Fibroblast of skin of scalp (primary cell): ENCODE data around the gene NMT1.

Experiments used
- DNase-seq: peaks from one replicate; pipeline ENCODE4 v3.0.0-alpha.2; 2013

The NMT1 gene

DNA sequence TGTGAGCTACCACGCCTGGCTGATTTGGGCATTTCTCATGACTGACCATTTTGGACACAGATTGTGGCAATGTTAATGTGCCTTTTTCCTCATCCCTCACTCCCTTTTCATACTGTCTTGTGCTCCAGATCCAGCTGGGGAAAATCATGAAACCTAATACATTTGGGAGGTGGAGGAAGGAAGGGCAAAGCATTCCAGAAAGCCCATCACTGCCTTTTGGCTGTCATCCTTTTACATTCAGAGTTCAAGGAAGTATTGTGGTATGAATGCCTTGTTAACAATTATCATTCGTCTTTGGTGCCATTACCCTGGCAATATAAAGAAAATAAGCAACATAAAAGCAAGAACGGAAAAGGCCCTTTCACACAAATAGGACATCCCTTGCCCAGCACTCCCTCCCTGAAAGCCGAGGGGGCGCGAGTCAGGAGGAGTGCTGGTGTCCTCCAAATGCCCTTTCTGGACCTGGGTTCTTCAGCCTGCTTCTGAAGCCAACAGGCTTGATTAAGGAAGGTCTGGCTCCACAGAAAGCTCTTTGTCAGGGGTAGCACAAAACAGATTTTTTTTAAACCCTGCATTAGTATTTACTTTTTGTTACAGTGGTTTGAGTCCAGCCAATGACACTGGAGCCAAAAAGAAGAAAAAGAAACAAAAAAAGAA, 20.1 kb downstream of the NMT1 start:
- DNase-seq, result no peak

DNA sequence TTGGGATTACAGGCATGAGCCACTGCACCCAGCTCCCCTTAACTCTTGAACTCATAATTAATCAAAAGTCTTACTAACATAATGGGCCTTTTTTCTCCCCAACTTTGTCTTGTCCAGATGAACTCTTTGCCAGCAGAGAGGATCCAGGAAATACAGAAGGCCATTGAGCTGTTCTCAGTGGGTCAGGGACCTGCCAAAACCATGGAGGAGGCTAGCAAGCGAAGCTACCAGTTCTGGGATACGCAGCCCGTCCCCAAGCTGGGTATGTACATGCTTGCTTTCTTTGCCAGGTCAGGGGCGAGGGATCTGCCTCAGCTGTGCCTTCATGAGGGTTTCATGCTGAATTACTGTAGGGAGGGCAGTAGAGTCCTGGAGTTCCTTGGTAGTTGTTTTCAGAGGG, 25.3 kb downstream of the NMT1 start:
- no peak for DNase-seq

DNA sequence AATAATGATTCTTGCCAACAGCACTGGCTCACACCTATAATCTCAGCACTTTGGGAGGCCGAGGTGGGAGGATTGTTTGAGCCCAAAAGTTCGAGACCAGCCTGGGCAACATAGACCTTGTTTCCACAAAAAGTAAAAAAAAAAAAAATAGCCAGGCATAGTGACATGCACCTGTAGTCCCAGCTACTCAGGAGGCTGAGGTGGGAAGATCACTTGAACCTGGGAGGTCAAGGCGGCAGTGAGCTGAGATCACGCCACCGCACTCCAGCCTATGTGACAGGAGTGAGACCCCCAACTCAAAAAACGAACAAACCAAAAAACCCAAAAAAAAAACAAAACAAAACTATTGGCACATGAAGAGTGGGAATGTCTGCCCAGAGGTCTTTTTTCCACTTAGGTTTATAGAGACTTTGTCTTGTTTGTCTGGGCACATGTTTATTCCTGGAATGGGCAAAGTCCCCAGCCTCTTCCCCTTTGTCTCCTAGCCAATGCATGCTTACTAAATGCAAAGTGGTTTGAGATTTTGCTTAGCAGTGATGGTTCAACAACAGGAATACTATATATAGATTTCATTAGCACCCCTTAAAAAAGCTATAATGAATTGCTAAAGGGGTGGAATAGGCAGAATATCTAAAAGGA, 25.9 kb downstream of the NMT1 start:
- DNase-seq, result no peak

DNA sequence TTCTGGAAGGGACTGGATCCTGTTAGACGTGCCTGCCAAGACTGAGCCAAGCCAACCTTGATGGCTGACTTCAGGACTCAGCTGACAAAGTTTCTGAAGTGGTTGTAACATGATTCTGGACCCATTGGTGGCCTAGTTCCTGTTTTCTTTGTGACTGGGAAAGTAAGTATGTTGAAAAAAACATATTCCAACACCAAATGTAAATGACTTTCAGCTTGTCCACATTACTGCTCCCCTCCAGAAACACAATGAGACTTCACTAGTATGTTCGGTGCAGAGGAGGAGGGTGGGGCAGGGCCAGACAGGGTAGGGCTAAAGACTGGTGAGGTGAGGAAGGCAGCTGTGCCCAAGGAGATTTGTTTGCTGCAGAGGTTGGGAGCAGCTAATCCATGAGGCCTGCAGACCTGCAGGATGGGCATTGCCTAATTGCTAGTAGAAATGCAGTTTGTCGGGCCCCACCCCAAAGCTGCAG, 26.4 kb downstream of the NMT1 start:
- DNase-seq, result peak; percentile 67

DNA sequence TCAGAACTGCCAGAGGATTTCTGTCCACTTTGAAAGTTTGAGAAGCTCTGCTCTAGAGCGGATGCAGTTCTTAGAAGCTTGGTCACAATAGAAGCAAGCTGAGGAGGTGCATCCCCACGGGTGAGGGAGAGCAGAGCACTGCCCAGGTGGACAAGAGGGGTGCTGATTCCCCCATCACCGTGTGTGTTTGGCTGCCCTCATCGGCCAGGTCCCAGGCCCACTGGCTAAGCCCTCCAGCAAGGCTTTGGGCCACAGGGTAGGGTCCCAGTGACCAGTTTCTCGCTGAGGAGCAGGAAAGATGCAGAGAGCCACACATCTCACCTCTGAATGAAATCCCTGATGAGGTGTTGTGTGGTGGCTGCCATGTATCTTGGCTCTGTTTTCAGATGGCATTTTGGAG, 26.9 kb downstream of the NMT1 start:
- DNase-seq, result no peak

DNA sequence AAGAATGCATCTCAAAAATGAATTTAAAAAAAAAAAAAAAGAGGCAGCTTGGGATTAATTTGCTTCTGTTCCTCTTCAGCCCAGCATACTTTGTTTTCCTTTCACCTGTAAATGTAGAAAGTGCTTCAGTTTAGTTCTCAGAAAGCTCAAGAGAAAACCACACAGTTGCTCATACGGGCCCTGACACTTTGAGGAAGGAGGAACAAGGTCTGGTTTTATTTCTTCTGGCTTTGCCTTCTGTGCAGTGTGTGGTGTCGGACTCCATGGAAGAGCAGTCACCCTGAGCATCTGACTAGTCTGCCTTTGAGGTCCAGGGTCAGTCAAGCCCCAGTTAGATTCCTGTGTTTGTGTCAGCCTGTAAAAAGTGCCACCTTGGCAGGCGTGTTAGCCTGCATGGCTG, 27.6 kb downstream of the NMT1 start:
- DNase-seq, result no peak

DNA sequence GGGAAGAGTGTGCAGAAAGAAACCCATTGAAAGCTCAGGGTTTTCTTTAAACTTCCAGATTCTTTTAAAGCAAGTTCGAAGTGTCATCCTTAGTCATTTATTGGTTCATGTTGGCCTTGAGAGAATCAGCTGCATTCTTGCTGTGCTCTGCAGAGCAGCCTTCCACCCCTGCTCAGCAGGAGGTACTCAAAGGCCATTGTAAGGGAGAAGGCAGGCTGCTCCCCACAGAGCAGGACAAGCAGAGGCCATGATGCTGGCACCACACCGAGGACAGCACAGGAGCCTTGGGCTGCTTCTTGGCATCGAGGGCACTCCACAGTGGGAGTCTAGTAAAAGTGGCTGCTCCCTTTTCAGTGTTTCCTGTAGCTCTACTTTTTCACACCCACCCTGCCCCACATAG, 29.6 kb downstream of the NMT1 start:
- peak; percentile 55 for DNase-seq

DNA sequence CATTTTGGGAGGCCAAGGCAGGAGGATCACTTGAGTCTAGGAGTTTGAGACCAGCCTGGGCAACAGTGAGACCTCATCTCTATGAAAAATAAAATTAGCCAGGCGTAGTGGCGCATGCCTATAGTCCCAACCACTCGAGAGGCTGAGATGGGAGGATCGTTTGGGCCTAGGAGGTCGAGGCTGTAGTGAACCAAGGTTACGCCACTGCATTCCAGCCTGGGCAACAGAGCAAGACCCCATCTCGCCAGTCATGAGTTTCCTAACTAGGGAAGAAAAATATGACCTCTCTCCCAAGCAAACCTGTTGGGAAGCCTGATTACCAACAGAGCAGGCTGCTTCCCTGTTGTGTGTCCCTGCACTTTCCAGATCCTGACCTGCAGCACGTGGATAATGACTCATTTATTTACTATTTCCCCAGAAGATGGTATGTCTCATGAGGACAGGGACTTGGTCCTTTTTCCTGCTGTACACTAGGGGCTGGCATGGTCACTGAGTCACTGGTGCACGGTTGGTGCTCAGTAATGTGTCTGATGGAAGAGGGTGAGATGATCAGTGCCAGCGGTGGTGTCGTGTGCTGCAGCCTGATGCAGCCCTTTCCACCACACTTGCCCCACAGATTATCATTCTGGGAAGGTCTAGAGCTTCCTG, 30.8 kb downstream of the NMT1 start:
- peak; percentile 31 for DNase-seq

DNA sequence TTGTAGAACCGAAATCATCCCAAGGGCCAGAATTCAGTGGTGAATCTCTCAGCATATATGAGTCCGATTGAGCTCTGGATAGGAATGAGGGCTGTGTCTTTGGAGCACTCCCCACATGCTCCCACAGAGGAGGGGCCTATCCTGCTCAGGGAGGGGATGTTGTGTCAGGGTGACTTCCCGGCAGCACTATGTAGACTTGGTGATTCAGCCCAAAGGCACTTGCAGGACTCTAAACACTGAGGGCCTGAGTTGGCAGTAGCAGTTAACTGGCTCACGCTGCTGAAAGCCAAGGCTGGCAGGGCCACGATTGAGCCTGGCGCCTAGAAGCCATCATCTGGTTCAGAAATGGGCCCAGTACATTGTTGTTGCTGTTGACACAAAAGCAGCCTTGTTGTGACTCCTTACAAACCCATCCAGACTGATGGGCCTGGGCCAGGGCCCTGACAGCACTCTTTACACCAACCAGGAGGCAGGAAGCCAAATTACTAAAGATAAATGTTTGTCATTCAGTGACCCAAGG, 31.9 kb downstream of the NMT1 start:
- peak; percentile 98 for DNase-seq

DNA sequence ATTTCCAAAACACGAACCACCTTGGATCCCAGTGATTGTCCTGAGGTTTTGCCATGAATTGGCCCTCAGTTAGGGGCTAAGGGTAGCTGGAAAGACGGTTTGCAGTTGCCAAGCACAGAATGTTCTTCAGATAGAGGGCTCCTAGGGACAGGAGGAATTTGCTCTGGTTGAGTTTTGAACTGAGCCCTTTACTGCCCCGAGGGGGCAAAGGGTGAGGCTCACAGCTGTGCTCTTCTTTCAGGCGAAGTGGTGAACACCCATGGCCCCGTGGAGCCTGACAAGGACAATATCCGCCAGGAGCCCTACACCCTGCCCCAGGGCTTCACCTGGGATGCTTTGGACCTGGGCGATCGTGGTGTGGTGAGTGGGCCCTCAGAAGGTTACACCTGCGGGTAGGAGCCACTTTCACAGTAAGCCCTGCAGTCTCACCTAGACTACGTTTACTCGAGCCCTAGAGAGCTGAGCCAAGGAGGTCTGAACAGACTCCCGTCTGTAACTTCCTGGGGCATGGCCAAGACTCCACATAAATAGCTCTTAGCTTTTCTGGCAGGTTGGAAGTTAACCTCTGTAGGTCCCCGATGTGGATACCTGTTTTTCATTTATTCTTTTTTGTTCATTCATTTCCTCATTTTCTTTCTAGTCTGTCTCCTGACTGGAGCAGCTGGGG, 32.5 kb downstream of the NMT1 start:
- no peak for DNase-seq

DNA sequence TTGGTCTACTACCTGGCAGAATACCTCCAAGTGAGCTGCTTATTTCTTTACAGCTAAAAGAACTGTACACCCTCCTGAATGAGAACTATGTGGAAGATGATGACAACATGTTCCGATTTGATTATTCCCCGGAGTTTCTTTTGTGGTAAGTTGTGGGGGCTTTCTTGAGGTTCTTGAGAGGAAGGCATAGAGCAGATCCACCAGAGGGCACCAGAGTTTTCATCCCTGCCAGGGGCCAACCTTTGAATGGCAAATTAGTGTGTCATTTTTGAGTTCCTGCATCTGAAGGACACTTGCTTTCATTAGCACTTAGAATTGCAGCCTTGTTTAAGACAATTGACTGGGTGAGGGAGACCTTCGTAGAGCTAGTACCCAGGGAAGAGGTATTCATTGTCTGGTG, 35.0 kb downstream of the NMT1 start:
- DNase-seq, result peak; percentile 42

DNA sequence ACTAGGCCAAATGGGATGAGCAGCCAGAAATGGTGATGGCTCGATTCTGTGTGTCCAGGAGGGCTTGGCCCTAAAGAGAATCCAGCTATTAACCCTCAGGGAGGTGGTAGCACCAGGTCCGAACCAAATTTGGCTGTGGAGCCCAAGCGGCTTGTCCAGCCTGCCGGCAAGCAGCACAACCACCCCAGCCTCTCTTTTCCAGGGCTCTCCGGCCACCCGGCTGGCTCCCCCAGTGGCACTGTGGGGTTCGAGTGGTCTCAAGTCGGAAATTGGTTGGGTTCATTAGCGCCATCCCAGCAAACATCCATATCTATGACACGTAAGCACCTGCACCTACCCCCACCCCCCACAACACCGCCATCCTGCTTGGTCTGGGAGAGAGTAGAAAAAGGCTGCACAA, 35.8 kb downstream of the NMT1 start:
- DNase-seq, result no peak

DNA sequence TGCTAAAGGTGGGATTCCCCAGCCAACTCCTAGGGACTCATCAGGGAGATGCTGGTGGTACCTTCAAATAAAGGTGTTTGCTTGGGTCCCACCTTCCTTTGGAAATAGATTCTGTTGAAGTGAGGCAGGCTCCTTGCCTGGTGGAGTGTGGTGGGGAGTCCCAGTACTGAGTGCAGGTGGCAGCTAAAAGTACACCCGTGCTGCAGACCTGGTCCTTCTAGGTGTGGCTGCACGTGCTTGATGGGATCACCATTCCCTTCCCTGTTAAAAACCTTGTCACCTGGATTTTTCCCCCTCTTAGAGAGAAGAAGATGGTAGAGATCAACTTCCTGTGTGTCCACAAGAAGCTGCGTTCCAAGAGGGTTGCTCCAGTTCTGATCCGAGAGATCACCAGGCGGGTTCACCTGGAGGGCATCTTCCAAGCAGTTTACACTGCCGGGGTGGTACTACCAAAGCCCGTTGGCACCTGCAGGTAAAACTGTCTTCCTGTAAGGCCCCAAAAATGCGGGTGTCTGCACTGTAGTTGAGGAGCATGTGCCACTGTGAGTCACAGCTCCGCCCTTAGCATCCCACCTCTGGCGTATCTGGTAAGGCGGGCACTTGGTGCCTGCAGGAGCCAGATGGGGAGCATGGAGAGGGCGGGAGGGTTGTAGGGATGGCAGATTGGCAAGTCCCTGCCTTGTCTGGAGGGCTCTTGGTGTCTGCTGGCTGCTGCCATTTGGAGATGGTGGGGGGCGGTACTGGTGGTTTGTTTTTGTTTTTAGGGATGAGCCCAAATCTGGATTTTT, 37.2 kb downstream of the NMT1 start:
- no peak for DNase-seq

DNA sequence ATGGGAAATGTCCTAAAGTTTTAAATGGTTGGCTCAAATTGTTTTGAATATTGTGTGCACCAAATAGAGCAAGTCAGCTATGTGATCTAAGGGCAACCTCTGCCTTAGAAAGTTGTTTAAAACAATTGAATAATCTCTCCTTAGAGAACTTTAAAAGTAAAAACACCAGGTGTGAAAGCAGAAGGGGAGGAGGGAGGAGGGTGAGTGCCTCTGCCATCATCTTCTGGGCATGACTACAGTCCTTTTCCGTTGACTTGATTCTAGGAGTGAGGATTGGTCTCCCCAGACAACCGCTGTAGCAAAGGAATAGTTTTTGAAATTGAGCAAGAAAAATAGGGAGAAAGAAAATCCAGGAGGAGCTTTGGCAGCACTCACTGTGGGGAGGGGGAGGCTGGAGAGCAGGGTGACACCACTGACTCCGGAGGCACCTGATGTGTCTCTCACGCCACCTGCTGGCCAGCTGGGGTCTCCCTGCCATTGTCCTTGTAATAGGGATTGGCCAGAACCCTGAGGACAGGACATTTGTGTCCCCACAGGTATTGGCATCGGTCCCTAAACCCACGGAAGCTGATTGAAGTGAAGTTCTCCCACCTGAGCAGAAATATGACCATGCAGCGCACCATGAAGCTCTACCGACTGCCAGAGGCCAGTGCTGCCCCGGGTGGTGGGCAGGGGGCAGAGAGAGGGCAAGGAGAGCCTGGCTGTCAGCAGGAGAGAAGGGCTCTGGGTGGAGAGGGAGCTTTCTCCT, 37.9 kb downstream of the NMT1 start:
- peak; percentile 77 for DNase-seq

DNA sequence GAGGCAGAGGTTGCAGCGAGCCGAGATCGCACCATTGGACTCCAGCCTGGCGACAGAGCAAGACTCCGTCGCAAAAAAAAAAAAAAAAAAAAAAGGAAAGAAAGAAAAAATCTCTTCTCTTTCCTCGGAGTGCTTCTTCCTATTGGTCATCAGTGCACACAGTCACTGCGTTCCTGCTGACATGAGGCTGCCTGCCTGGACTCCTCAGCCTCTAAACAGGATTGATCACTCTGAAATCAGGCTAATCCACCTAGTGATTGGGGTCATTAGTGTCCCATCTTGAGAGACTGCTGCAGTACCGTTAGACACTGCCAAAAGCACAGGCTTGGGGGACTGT, 40.4 kb downstream of the NMT1 start:
- DNase-seq, result no peak

DNA sequence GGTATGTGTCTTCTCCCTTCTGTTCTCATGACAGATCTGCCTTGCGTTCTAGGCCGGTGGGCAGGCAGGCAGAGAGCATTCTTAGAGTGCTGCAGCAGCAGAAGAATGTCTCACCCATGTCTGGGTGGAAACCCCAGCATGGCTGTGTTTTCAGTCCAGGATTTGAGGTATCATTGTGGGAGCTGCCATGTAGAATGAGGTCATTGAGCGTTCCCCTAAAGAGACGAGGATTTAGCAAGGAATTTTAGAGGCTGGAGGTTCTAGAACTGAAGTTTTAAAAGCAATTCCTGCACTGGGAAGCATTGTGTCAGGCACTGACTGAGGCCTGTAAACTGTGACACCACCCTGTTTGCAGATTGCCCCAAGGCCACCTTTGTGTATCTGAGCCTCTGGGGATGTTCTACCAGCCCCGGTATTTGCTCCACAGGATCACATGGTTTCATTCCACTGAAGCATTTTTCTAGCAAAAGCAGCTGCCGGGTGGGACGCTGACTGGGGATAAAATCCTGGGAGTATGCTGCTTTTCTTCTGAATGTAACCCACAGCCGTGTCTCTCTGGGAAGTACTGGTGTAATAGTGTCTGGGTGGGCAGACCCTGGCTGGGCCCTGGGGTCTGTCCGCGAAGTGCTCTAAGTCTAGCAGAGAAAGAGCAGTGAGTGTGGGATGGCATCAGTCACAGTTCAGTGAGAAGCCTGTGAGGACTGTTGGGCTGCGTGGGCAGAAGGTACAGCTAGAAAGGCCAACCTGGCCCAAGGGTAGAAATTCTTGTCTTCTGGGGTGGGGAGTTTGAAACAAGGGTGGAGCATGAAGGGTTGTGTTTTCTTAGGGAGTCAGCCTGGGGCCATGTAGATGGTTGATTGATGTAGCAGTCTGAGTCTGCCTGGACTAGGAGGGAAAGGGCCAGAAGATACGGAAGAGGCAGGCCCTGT, 41.0 kb downstream of the NMT1 start:
- DNase-seq, result no peak

DNA sequence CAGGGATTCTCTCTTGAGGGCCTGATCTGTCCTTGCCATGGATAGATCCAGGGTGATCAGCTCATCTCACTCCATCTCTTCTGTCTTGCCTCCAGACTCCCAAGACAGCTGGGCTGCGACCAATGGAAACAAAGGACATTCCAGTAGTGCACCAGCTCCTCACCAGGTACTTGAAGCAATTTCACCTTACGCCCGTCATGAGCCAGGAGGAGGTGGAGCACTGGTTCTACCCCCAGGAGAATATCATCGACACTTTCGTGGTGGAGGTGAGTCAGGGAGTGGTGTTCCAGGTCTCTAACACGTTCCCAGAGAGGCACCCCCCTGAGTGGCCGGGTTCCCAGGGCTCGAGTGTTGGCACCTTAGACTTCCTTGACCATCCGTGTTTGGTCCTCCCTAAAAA, 41.7 kb downstream of the NMT1 start:
- no peak for DNase-seq

DNA sequence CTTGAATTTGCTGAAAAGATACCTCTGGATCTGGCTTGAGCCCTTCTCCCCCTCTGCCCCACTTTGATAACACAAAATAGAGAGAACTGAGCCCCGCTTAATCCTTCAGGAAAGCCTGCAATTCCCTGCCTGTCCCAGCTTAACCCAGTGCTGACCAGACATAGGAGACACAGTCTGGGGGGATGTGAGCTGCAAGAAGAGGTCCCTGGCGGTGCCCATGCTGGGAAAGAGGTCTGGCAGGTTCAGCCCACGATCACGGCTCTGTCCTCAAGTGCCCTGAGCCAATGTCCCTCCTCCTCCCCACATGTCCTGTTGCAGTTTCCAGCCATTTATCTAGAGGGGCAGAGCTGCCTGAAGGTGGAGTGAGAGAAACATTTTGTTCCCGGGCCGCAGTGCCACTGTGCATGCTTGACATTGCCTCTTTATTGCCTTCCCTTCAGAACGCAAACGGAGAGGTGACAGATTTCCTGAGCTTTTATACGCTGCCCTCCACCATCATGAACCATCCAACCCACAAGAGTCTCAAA, 42.2 kb downstream of the NMT1 start:
- DNase-seq, result no peak

DNA sequence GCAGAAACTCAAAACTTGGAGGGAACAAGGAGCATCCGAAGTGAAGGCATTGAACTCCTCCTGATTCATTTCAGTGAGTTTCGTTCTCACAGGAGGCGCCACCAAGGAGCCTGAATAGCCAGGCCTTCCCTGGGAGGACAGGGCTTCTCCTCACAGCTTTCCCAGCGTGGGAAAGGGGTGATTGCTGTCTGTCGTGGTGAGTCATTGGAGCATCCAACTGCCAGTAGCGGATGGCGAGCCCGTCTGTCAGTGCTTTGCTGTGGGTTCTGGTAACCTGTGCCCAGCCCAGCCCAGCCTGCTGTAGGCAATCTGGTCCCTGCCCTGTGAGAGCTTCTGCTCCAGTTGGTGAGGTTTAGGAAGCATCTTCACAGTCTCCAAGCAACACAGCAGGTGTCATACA, 42.9 kb downstream of the NMT1 start:
- no peak for DNase-seq

DNA sequence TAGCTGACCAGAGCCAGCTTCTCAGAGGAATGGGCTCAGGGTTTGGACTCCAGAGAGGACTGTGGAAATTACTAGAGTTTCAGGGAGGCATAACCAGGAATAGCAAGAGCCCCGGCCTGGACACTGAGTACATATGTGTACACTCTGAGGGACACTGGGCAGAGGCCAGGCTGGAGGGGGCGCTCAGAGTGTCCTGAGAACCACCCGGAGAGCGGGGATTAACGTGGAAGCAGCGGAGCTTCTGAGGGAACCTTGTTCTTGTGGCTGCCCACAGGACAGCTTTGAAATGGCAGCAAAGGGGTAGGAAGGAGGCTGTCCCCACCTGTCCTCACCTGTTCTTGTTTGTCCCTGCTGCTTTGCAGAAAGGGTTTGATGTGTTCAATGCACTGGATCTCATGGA, 43.4 kb downstream of the NMT1 start:
- DNase-seq, result no peak
